ENCODE data around the gene KRTAP5-7.
"Not testable (repeated sequence)": the region's sequence is repeated elsewhere in the genome, so short reads cannot be mapped to it uniquely, and the experiment has no call there.

Gene KRTAP5-7

DNA sequence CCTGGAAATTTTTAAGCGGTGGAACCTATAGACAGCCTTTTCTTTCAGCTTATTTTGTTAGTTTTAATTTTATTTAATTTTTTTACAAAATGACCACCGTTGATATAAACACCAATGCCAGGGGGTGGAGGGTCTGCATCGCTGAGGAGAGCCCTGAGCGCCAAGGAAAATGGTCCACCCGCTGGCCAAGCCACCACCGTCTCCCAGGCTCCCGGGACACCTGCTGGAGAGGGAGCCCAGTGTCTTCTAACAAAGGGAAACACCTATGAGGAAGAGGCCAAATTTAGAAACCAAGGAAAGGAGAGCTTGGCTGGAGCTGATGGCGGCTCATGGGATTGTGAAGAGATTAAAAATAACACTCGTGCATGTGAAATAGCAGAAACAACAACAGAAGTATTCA lies 10.5 kb downstream of the KRTAP5-7 start:
- ATAC-seq (ENCODE audit: low read depth) (no peak), DNase-seq (ENCODE audit: low spot score) (no peak)
- TF ChIP-seq, protein P1, sequence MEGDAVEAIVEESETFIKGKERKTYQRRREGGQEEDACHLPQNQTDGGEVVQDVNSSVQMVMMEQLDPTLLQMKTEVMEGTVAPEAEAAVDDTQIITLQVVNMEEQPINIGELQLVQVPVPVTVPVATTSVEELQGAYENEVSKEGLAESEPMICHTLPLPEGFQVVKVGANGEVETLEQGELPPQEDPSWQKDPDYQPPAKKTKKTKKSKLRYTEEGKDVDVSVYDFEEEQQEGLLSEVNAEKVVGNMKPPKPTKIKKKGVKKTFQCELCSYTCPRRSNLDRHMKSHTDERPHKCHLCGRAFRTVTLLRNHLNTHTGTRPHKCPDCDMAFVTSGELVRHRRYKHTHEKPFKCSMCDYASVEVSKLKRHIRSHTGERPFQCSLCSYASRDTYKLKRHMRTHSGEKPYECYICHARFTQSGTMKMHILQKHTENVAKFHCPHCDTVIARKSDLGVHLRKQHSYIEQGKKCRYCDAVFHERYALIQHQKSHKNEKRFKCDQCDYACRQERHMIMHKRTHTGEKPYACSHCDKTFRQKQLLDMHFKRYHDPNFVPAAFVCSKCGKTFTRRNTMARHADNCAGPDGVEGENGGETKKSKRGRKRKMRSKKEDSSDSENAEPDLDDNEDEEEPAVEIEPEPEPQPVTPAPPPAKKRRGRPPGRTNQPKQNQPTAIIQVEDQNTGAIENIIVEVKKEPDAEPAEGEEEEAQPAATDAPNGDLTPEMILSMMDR (IDR thresholded peaks at IDR 0.05; ENCODE audit: poor library complexity, severe bottlenecking) = no peak
- no peaks in the 10 kb centered on the region for H3K4me1 ChIP-seq (ENCODE audit: insufficient read depth, poor library complexity, severe bottlenecking)
- peaks cover 2% of the 10 kb centered on the region for H3K9me3 ChIP-seq (ENCODE audit: severe bottlenecking)
- no peak overlapping the region for H3K27ac ChIP-seq (ENCODE audit: poor library complexity, severe bottlenecking)
- no peak overlapping the region for H3K4me3 ChIP-seq (ENCODE audit: severe bottlenecking)
- H3K36me3 ChIP-seq (ENCODE audit: low read depth) = no peaks in the 10 kb centered on the region
- H3K27me3 ChIP-seq (ENCODE audit: insufficient read depth, poor library complexity, severe bottlenecking) = no peaks in the 10 kb centered on the region

DNA sequence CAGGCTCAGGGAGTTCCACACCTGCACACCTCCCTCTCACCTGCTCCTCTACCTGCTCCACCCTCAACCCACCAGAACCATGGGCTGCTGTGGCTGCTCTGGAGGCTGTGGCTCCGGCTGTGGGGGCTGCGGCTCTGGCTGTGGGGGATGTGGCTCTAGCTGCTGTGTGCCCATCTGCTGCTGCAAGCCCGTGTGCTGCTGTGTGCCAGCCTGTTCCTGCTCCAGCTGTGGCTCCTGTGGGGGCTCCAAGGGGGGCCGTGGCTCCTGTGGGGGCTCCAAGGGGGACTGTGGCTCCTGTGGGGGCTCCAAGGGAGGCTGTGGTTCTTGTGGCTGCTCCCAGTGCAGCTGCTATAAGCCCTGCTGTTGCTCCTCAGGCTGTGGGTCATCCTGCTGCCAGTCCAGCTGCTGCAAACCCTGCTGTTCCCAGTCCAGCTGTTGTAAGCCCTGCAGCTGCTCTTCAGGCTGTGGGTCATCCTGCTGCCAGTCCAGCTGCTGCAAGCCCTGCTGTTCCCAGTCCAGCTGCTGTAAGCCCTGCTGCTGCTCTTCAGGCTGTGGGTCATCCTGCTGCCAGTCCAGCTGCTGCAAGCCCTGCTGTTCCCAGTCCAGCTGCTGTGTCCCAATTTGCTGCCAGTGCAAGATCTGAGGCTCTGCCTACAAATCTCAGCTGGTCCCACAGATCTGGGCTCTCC lies 11.1 kb downstream of the KRTAP5-7 start, which contains the start of gene KRTAP5-8:
KRTAP5-8 (plus strand) TSS at position 49 of the 689 bp plus-strand sequence; CDS start at position 80, 31 bp downstream.
- not testable (repeated sequence) for H3K4me1 ChIP-seq (ENCODE audit: insufficient read depth, poor library complexity, severe bottlenecking); H3K27me3 ChIP-seq (ENCODE audit: insufficient read depth, poor library complexity, severe bottlenecking); H3K36me3 ChIP-seq (ENCODE audit: low read depth); H3K4me3 ChIP-seq (ENCODE audit: severe bottlenecking); H3K27ac ChIP-seq (ENCODE audit: poor library complexity, severe bottlenecking); DNase-seq (ENCODE audit: low spot score); ATAC-seq (ENCODE audit: low read depth); H3K9me3 ChIP-seq (ENCODE audit: severe bottlenecking)

DNA sequence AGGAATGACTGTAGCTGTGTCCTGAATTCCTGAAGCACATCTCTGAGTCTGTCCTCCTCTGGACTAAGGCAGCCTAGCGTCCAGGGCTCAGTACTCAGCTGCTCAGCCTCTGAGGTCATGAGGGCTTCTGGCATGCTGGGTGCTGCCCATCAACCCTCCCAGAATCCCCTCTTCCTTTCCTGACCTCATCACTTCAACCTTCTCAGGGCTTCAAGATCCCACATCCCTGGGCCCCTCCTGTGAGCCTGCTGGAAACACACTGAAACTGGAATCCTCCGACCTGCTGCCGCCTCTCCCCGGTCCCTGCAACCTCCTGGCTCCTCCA lies 11.6 kb downstream of the KRTAP5-7 start:
- Histone ChIP-seq H3K36me3 (ENCODE audit: low read depth) (no peaks in the 10 kb centered on the region), H3K4me3 (ENCODE audit: severe bottlenecking) (no peak overlapping the region), H3K4me1 (ENCODE audit: insufficient read depth, poor library complexity, severe bottlenecking) (no peaks in the 10 kb centered on the region), H3K27me3 (ENCODE audit: insufficient read depth, poor library complexity, severe bottlenecking) (no peaks in the 10 kb centered on the region), H3K27ac (ENCODE audit: poor library complexity, severe bottlenecking) (no peak overlapping the region), H3K9me3 (ENCODE audit: severe bottlenecking) (peaks cover 2% of the 10 kb centered on the region)
- ATAC-seq (ENCODE audit: low read depth) (no peak; the same call in 2 of the 3 replicates), DNase-seq (ENCODE audit: low spot score) (no peak)
- TF ChIP-seq, protein P1 (IDR thresholded peaks at IDR 0.05; ENCODE audit: poor library complexity, severe bottlenecking) = no peak

DNA sequence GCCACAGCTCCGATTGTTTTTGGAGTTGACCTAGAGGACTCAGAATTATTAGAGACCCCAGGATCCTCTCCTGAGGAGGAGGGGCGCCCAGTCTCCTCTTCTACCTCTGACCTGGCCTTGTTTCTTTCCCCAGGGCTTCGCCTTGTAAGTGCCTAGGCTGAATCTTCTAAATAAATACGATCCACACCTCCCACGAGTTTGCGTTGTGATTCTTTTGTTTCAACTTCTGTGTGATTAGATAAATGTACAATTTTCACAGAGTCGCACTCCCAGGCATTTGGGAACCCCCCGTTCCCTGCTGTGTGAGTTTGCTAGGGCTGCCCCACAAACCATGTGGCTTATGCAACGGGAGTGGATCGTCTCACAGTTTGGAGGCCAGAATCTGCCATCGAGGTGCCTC lies 11.9 kb downstream of the KRTAP5-7 start:
- H3K4me3 ChIP-seq (ENCODE audit: severe bottlenecking) = no peak overlapping the region
- H3K36me3 ChIP-seq (ENCODE audit: low read depth) = no peaks in the 10 kb centered on the region
- H3K27me3 ChIP-seq (ENCODE audit: insufficient read depth, poor library complexity, severe bottlenecking) = no peaks in the 10 kb centered on the region
- H3K4me1 ChIP-seq (ENCODE audit: insufficient read depth, poor library complexity, severe bottlenecking) = no peaks in the 10 kb centered on the region
- TF ChIP-seq, protein P1 (IDR thresholded peaks at IDR 0.05; ENCODE audit: poor library complexity, severe bottlenecking) = no peak
- ATAC-seq (ENCODE audit: low read depth) (no peak), DNase-seq (ENCODE audit: low spot score) (no peak)
- H3K9me3 ChIP-seq (ENCODE audit: severe bottlenecking) = peaks cover 2% of the 10 kb centered on the region
- no peak overlapping the region for H3K27ac ChIP-seq (ENCODE audit: poor library complexity, severe bottlenecking)

DNA sequence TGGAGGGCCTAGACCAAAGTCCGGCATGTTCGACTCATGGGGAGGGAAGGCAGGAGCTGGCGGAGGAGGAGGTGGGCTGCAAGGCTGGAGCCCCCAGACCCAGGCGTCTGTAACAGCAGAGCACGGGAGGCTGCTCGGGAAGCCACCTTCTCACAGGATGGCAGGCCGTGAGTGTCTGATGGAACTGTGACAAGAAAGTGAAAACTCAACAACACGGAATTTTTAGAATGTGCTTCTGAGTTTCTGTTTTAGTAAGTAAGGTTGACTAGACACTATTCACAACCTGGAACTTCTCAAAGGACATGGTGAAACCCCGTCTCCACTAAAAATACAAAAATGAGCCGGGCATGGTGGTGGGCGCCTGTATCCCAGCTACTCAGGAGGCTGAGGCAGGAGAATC lies 12.9 kb downstream of the KRTAP5-7 start:
- not testable (repeated sequence) for H3K4me1 ChIP-seq (ENCODE audit: insufficient read depth, poor library complexity, severe bottlenecking)

DNA sequence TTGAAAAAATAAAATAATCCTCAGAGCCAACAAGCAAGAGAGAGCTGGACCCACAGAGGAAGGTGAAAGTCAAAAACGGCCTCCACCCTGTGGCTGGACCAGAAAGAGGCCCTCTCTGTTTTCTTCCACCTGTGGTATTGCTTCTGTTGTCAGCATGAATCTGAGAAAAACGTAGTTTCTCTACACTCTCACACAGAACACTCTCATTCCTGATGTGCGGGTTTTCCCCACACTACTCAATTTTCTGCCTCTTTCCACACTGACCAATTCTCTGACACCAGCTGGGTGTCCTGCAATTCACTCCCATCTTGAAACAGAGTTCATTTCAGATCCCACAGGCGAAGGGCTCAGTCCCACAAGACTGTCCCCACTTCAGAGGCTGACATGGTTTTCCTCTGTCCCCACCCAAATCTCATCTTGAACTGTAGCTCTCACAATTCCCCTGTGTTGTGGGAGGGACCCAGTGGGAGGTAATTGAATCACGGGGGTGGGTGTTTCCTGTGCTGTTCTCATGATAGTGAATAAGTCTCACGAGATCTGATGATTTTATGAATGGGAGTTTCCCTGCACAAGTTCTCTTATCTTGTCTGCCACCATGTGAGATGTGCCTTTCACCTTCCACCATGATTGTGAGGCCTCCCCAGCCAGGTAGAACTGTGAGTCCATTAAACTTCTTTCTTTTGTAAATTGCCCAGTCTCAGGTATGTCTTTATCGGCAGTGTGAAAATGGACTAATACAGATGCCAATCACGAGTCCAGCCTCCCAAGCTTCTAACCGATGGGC lies 13.6 kb downstream of the KRTAP5-7 start:
- ATAC-seq (ENCODE audit: low read depth) = not testable (repeated sequence)

More for the DNA sequence above, 12.9 kb downstream of the KRTAP5-7 start:
- H3K27me3 ChIP-seq (ENCODE audit: insufficient read depth, poor library complexity, severe bottlenecking); H3K4me3 ChIP-seq (ENCODE audit: severe bottlenecking); H3K9me3 ChIP-seq (ENCODE audit: severe bottlenecking); H3K36me3 ChIP-seq (ENCODE audit: low read depth); ATAC-seq (ENCODE audit: low read depth); DNase-seq (ENCODE audit: low spot score); H3K27ac ChIP-seq (ENCODE audit: poor library complexity, severe bottlenecking): not testable (repeated sequence)

More for the DNA sequence above, 13.6 kb downstream of the KRTAP5-7 start:
- H3K27me3 ChIP-seq (ENCODE audit: insufficient read depth, poor library complexity, severe bottlenecking); H3K36me3 ChIP-seq (ENCODE audit: low read depth); H3K9me3 ChIP-seq (ENCODE audit: severe bottlenecking); H3K27ac ChIP-seq (ENCODE audit: poor library complexity, severe bottlenecking); DNase-seq (ENCODE audit: low spot score); H3K4me1 ChIP-seq (ENCODE audit: insufficient read depth, poor library complexity, severe bottlenecking); H3K4me3 ChIP-seq (ENCODE audit: severe bottlenecking): not testable (repeated sequence)

Measured in RWPE2 (cell line).